Fibroblast of skin of right biceps (primary cell): ENCODE measurements around the gene KIF15.

Experiments used
- DNase-seq: peaks from one replicate; pipeline ENCODE4 v3.0.0-alpha.2; 2013

The KIF15 gene

GRCh38 chr3:44885618-44886017, 124.0 kb downstream of the KIF15 start:
- peak; percentile 97 for DNase-seq

- no peak for DNase-seq
Measured at GRCh38 chr3:44886561-44886960, 125.0 kb downstream of the KIF15 start.

GRCh38 chr3:44887101-44887500, 125.5 kb downstream of the KIF15 start:
- no peak for DNase-seq

GRCh38 chr3:44890258-44890657, 128.7 kb downstream of the KIF15 start:
- DNase-seq = peak; percentile 21

- DNase-seq = no peak
Measured at GRCh38 chr3:44890852-44891251, 129.3 kb downstream of the KIF15 start.

- peak; percentile 35 for DNase-seq
Measured at GRCh38 chr3:44892689-44893088, 131.1 kb downstream of the KIF15 start.

- peak; percentile 78 for DNase-seq
Measured at GRCh38 chr3:44893097-44893496, 131.5 kb downstream of the KIF15 start.

- peak; percentile 42 for DNase-seq
Measured at GRCh38 chr3:44894485-44894884, 132.9 kb downstream of the KIF15 start.

- DNase-seq = no peak
Measured at GRCh38 chr3:44896440-44896839, 134.8 kb downstream of the KIF15 start.

- DNase-seq = no peak
Measured at GRCh38 chr3:44899683-44900367, 138.2 kb downstream of the KIF15 start.

- no peak for DNase-seq
Measured at GRCh38 chr3:44902628-44903027, 141.0 kb downstream of the KIF15 start.
